MCF 10A (cell line): Measurements from ENCODE around the gene PIEZO1. TPM values are rescaled to one million over a fixed set of nuclear protein-coding genes. Genes with fewer than 3 reads are reported as not detected.

Experiments
- BruUV-seq: library from RNA; stranded (reverse); fragments of 400-500 nt; replicated peaks from 2 replicates; lab custom pipeline; 2021; lab: Mats Ljungman, UMichigan
- CTCF ChIA-PET: fragments of 300-600 bp; sonication (Branson Sonifier 250); formaldehyde crosslinking; extraction: SDS; loops from one replicate; lab custom pipeline; 2021; ENCODE audit warnings: antibody characterized with exemption, inconsistent platforms; lab: Yijun Ruan, JAX
- POLR2A ChIA-PET: fragments of 300-600, 350-650 bp; sonication (Branson Sonifier 250); formaldehyde crosslinking; extraction: SDS; loops from one replicate; lab custom pipeline; 2020; ENCODE audit warnings: antibody characterized with exemption, inconsistent platforms; lab: Yijun Ruan, JAX
- DNase-seq: peaks from one replicate; pipeline ENCODE4 v3.0.0-alpha.2; 2018; ENCODE audit not compliant: unreplicated experiment
- H3K27ac Mint-ChIP-seq: one replicate; pipeline ENCODE4 v1.8.0; 2022; ENCODE audit warnings: mild to moderate bottlenecking, low read depth, mixed read lengths; ENCODE audit not compliant: unreplicated experiment
- H3K27me3 Mint-ChIP-seq: one replicate; pipeline ENCODE4 v1.8.0; 2022; ENCODE audit warnings: mixed read lengths; ENCODE audit not compliant: insufficient read depth, unreplicated experiment
- H3K36me3 Mint-ChIP-seq: one replicate; pipeline ENCODE4 v1.8.0; 2022; ENCODE audit warnings: mild to moderate bottlenecking, moderate library complexity, mixed read lengths; ENCODE audit not compliant: insufficient read depth, unreplicated experiment
- H3K4me1 Mint-ChIP-seq: one replicate; pipeline ENCODE4 v1.8.0; 2022; ENCODE audit warnings: mixed read lengths; ENCODE audit not compliant: insufficient read depth, unreplicated experiment
- H3K4me3 Mint-ChIP-seq: one replicate; pipeline ENCODE4 v1.8.0; 2022; ENCODE audit warnings: mild to moderate bottlenecking, moderate library complexity, mixed read lengths; ENCODE audit not compliant: unreplicated experiment
- H3K9me3 Mint-ChIP-seq: one replicate; pipeline ENCODE4 v1.8.0; 2022; ENCODE audit warnings: mixed read lengths; ENCODE audit not compliant: unreplicated experiment
- CTCF ChIP-seq: fragments of 200-600 bp; IDR thresholded peaks from one replicate; pipeline ENCODE4 v1.8.0; 2022; ENCODE audit warnings: antibody characterized with exemption, mild to moderate bottlenecking; ENCODE audit not compliant: unreplicated experiment
- intact Hi-C: fragments of 100-400 bp; cut with micrococcal nuclease; formaldehyde crosslinking; loops from 2 replicates; pipeline ENCODE4 v1.14.1; 2022
- total RNA-seq: library from RNA; stranded (reverse); gene quantifications from 2 replicates; pipeline ENCODE4 v1.2.3, GENCODE V29; 2022

PIEZO1 gene
- total RNA-seq, 1 experiment from 2014 or later: 193 TPM

DNA sequence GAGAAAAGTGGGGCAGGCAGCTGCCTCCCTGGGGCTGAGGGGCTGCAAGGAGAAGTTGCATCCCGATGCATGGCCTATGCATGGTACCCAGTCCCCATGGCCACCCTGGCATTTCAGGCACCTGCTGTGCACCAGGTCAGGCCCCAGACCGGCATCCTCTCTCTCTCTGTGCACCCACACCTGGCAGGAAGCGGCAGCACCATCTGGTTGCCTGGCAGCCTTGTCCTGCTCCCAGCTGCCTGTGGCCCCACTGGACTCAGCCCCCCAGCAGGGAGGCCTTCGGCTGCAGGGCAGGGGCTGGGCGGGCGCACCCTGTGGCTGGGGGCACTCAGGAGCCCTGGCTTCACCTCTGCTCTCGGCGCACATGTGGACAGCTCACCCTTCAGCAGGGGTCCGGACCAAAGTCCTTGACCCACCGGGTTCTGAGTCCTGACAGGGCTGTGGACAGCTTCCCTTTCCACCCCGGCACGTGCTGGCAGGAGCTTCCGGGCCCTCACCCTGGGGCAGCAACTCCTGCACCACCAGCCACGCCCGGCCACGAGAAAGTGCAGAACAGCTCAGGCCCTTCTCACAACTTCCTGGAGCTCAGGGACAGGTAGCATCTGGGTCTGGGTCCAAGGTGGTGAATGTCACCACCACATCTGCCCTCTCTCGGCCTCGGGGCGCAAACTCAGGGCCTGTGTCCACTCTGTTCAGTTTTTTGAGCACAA is 42.0 kb downstream of the PIEZO1 start:
- Mint-ChIP-seq H3K9me3 (no peaks in the 10 kb centered on the region), H3K36me3 (peaks cover 23% of the 10 kb centered on the region), H3K4me3 (no peak overlapping the region), H3K27ac (no peak overlapping the region), H3K4me1 (no peaks in the 10 kb centered on the region), H3K27me3 (no peaks in the 10 kb centered on the region)
- DNase-seq: no peak
- ChIA-PET POLR2A (no interaction called here), CTCF (interaction anchor here (0.5 to 1.7 kb wide), 27 partner anchors 9 to 424 kb away, joined by 3 to 19 read pairs (median 5); no protein-coding TSS in a partner anchor)
- intact Hi-C loops: loop anchor here (2.0 kb wide), 1 partner anchor 40 kb away; no protein-coding TSS in a partner anchor
- BruUV-seq: no TSS peak
- TF ChIP-seq CTCF: no peak

DNA sequence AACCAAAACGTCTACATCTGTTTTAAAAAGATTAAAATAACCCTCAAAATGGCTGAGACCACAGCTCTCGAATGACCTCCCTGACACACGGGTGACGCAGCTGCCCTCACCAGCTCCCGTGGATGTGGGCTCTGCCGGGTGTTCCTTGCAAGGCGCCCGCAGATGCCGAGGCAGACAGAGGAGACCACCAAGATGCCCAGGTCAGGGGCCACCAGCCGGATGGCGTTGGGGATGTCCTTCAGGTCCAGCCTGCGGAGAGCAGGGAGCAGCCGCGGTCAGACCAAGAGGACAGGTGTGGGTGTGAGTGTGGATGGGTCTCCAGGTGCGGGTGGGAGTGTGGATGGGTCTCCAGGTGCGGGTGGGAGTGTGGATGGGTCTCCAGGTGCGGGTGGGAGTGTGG is 43.7 kb downstream of the PIEZO1 start:
- no peak for TF ChIP-seq CTCF
- no TSS peak for BruUV-seq
- CTCF ChIA-PET: interaction anchor here (1.7 kb wide), 2 partner anchors 42 to 426 kb away, joined by 5 to 6 read pairs; no protein-coding TSS in a partner anchor

DNA sequence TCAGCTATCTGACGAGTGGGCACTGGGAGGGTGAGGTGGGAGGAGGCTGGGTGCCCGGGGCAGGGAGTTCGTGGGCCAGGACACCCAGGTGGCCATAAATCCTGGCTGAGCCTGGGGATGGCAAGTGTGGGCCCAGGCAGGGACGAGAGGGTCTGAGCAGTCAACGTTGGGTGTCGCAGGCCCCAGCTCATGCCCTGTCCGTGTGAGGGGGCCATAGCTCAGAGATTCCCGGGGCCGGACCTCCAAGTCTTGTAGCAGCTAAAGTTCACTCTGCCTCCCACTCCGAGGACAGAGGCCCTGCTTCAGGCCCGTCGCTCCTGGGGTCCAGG is 44.3 kb downstream of the PIEZO1 start:
- Mint-ChIP-seq H3K36me3 (peaks cover 22% of the 10 kb centered on the region), H3K4me1 (no peaks in the 10 kb centered on the region), H3K4me3 (no peak overlapping the region), H3K27ac (no peak overlapping the region), H3K27me3 (no peaks in the 10 kb centered on the region), H3K9me3 (no peaks in the 10 kb centered on the region)
- intact Hi-C loops: no loop called here
- ChIA-PET CTCF (interaction anchor here (0.7 to 1.7 kb wide), 5 partner anchors 13 to 435 kb away, joined by 3 to 6 read pairs (median 5); no protein-coding TSS in a partner anchor), POLR2A (no interaction called here)
- no TSS peak for BruUV-seq
- TF ChIP-seq CTCF: no peak
- DNase-seq: no peak

More for the DNA sequence above, 43.7 kb downstream of the PIEZO1 start:
- intact Hi-C loops: no loop called here
- no peak for DNase-seq
- H3K36me3 Mint-ChIP-seq: peaks cover 22% of the 10 kb centered on the region
- POLR2A ChIA-PET: no interaction called here
- no peaks in the 10 kb centered on the region for H3K4me1 Mint-ChIP-seq
- H3K27me3 Mint-ChIP-seq: no peaks in the 10 kb centered on the region
- H3K27ac Mint-ChIP-seq: no peak overlapping the region
- no peak overlapping the region for H3K4me3 Mint-ChIP-seq
- no peaks in the 10 kb centered on the region for H3K9me3 Mint-ChIP-seq

DNA sequence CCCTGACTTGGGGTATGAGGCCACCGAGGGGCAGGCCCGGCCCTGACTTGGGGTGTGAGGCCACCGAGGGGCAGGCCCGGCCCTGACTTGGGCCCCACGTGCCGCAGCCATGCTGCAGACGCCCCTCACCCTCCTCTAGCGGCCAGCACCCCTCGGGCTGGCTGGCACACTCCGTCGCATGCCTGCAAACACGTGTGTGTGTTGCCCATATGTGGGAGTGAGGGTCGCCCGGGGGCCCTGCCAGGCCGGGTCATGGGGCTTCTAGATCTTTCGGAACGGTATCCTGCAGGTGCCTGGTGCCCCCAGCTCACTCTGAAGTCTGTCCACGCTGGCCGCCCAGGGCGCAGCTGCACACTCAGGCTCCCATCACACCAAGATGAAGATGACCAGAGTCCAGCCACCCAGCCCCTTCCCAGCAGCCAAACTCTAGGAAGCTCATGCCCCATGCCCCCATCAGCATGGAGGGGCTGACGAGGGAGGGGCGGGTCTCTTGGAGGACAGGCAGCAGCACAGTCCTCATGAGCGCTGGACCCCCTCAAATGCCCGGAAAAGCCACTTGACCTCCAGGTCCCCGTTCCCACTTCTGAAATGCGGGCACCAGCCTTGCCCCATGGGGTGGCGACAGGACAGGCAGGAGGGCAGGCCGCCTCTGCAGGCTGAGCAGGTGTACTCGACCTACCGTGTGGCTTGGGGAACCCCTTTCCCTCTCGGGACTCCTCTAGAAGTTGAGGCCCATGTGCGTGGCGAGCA is 44.9 kb downstream of the PIEZO1 start:
- no peak for DNase-seq
- H3K27ac Mint-ChIP-seq: no peak overlapping the region
- H3K4me1 Mint-ChIP-seq: no peaks in the 10 kb centered on the region
- no TSS peak for BruUV-seq
- TF ChIP-seq CTCF: no peak
- no peaks in the 10 kb centered on the region for H3K27me3 Mint-ChIP-seq
- H3K4me3 Mint-ChIP-seq: no peak overlapping the region
- CTCF ChIA-PET: interaction anchor here (0.7 to 1.7 kb wide), 5 partner anchors 14 to 435 kb away, joined by 3 to 6 read pairs (median 5); no protein-coding TSS in a partner anchor
- no peaks in the 10 kb centered on the region for H3K9me3 Mint-ChIP-seq
- POLR2A ChIA-PET: interaction anchor here (0.7 kb wide), 1 partner anchor 48 kb away, joined by 3 read pairs; no protein-coding TSS in a partner anchor
- peaks cover 22% of the 10 kb centered on the region for H3K36me3 Mint-ChIP-seq
- intact Hi-C loops: no loop called here
